Mesodermal cell (in vitro differentiated cells): ENCODE results near the gene SFTPA1.
"Not testable (repeated sequence)": the region's sequence is repeated elsewhere in the genome, so short reads cannot be mapped to it uniquely, and the experiment has no call there.

ENCODE experiments used
- H3K27ac ChIP-seq: 2 replicates; pipeline ENCODE4 v1.7.0; 2013; ENCODE audit warnings: mild to moderate bottlenecking, low read depth, low read length, moderate library complexity; ENCODE audit not compliant: severe bottlenecking
- H3K36me3 ChIP-seq: 2 replicates; pipeline ENCODE4 v1.7.1; 2013; ENCODE audit warnings: mild to moderate bottlenecking, low read length, moderate library complexity; ENCODE audit not compliant: control insufficient read depth, insufficient read depth
- H3K4me1 ChIP-seq: one replicate; pipeline ENCODE4 v1.7.1; 2013; ENCODE audit warnings: mild to moderate bottlenecking, low read length; ENCODE audit not compliant: insufficient read depth, control insufficient read depth, poor library complexity, severe bottlenecking
- H3K4me3 ChIP-seq: 2 replicates; pipeline ENCODE4 v1.7.0; 2013; ENCODE audit warnings: low read length, control low read depth, mild to moderate bottlenecking; ENCODE audit not compliant: insufficient read depth, poor library complexity, severe bottlenecking; ENCODE audit errors: extremely low read depth
- H3K9me3 ChIP-seq: 2 replicates; pipeline ENCODE4 v1.7.1; 2013; ENCODE audit warnings: mild to moderate bottlenecking, low read length, moderate library complexity; ENCODE audit not compliant: control insufficient read depth
- WGBS, 2 experiments: methylation state at CpG; one replicate each; pipeline ENCODE4 v1.1.5; 2013; ENCODE audit warnings: missing lambda C conversion rate in 2 of 2; ENCODE audit not compliant: insufficient coverage in 2 of 2; 5-methylcytosine and 5-hydroxymethylcytosine counted together

Gene SFTPA1

DNA sequence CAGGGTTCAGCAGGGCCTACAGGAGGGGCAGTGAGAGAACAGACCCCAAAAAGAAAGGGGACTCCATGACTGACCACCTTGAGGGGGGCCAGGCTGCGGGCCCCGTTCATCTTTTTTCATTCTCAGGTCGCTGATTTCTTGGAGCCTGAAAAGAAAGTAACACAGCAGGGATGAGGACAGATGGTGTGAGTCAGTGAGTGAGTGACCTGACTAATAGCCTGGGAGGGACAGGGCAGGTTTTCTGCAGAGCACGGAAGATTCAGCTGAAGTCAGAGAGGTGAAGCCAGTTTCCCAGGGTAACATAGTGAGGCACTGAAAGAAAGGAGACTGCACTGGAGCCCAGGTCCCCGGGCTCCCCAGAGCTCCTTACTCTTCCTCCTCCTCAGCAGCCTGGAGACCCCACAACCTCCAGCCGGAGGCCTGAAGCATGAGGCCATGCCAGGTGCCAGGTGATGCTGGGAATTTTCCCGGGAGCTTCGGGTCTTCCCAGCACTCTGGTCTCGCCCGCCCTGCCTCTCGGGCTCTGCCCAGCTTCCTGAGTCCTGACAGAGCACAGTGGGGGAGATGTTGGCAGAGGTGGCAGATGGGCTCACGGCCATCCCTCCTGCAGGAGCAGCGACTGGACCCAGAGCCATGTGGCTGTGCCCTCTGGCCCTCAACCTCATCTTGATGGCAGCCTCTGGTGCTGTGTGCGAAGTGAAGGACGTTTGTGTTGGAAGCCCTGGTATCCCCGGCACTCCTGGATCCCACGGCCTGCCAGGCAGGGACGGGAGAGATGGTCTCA is 646 bp downstream of the SFTPA1 start:
- not testable (repeated sequence) for H3K9me3 ChIP-seq, H3K36me3 ChIP-seq, H3K27ac ChIP-seq, H3K4me1 ChIP-seq, H3K4me3 ChIP-seq
- WGBS, 2 experiments, result 72 to 80% methylated on average over 5 to 7 of the region's 18 CpGs

GRCh38 chr10:79615577-79615976 is 4.8 kb downstream of the SFTPA1 start:
- H3K36me3 ChIP-seq, result no peaks in the 10 kb centered on the region
- H3K4me3 ChIP-seq, result no peak overlapping the region
- 89% methylated on average over 1 of the region's 3 CpGs for WGBS, 2 experiments
- H3K4me1 ChIP-seq, result no peaks in the 10 kb centered on the region
- H3K27ac ChIP-seq, result no peak overlapping the region
- no peaks in the 10 kb centered on the region for H3K9me3 ChIP-seq

DNA sequence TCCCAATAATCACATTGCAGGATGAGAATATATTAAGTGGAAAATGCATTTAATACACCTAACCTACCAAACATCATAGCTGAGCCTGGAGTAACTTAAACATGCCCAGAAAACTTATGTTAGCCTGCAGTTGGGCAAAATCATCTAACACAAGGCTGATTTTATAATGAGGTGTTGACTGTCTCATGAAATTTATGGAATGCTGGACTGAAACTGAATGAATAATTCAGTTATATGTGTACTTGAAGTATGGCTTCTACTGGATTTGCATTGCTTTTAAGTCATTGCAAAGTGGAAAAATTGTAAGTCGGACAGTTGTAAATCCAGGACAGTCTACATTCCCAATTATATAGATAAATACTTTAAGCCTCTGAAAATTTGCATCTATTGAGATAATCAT is 5.4 kb downstream of the SFTPA1 start:
- no CpG with 5 or more reads among the region's 1 CpG for WGBS, 2 experiments
- no peak overlapping the region for H3K27ac ChIP-seq
- no peaks in the 10 kb centered on the region for H3K36me3 ChIP-seq
- H3K4me3 ChIP-seq, result no peak overlapping the region
- H3K9me3 ChIP-seq, result no peaks in the 10 kb centered on the region
- H3K4me1 ChIP-seq, result no peaks in the 10 kb centered on the region

GRCh38 chr10:79623663-79624062 is 12.9 kb downstream of the SFTPA1 start:
- not testable (repeated sequence) for H3K4me3 ChIP-seq, H3K9me3 ChIP-seq, H3K27ac ChIP-seq, H3K36me3 ChIP-seq, H3K4me1 ChIP-seq

GRCh38 chr10:79627075-79627474 is 16.3 kb downstream of the SFTPA1 start:
- no peaks in the 10 kb centered on the region for H3K4me1 ChIP-seq
- no peak overlapping the region for H3K4me3 ChIP-seq
- no CpG with 5 or more reads among the region's 2 CpGs for WGBS, 2 experiments
- H3K27ac ChIP-seq, result no peak overlapping the region
- H3K9me3 ChIP-seq, result no peaks in the 10 kb centered on the region
- no peaks in the 10 kb centered on the region for H3K36me3 ChIP-seq

DNA sequence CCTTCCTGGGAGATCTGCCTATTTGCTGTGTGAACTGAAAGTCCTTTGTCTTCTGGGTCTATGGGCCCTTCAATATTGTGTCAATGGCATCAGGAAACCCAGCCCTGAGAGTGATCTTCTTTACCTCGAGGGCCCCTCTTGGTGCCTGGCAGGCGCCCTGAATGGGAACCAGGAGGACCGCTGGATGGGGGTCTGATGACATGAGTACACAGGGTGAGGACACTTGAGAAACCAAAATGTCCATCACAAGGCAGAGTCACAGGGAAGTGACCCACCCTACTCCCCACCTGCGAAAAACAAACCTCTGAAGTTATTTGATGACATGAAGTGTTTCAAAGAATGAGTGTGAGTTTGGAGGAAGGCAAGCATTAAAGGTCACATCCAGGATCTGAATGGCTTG is 17.3 kb downstream of the SFTPA1 start:
- Histone ChIP-seq H3K27ac (no peak overlapping the region), H3K9me3 (no peaks in the 10 kb centered on the region), H3K4me3 (no peak overlapping the region), H3K4me1 (no peaks in the 10 kb centered on the region), H3K36me3 (no peaks in the 10 kb centered on the region)
- 94% methylated on average over 3 of the region's 4 CpGs; no CpG with 5 or more reads in 1 of the 2 experiments for whole genome bisulfite sequencing, 2 experiments

DNA sequence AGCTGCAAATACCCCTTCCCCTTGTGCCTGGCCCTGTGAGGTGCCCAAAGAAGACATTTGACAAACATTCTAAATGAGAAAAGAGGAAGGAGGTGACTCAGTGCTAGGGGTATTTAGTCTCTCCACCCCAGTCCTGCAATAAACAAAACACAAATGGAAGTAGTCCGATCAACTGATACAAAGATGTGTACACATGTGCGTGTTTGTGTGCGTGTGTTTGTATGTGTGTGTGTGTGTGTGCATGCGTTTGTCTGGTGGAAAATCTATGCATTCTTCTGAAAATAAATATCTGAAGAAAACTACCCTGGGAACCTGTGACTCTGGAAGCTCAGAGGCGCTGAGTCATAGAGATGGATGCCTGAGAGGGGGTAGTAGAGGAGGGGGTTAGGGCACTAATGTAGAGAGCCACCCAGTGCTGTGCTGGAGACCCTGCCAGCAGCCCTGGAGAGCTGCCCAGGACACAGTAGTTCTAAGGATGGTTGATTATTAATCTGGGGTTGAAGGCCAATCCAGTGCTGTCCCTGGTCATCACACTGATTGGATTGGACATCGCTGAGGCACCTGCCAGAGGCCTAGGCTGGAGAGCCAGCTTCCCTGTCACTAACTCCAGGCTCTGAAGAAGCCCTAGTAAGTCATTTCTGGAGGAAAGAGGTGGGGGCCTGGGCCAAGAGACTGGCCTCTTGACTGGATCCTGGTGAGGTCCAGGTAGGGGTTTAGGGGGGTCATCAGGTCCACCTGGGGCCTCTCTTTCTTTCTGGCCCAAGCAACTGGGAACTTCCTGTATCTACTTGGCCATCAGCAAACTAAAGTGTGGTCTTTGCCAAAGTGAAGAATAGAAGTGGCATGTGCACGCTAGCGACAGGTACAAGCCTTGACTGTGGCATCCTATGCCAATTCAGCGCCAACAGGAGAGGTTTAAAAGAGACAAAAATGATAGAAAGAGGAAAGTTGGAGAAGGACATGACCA is 18.5 kb downstream of the SFTPA1 start:
- H3K9me3 ChIP-seq, result no peaks in the 10 kb centered on the region
- no peaks in the 10 kb centered on the region for H3K4me1 ChIP-seq
- no peak overlapping the region for H3K4me3 ChIP-seq
- no peak overlapping the region for H3K27ac ChIP-seq
- 91 to 96% methylated on average over 4 to 5 of the region's 9 CpGs for WGBS, 2 experiments
- no peaks in the 10 kb centered on the region for H3K36me3 ChIP-seq

GRCh38 chr10:79629955-79630327 is 19.2 kb downstream of the SFTPA1 start:
- Histone ChIP-seq H3K36me3 (no peaks in the 10 kb centered on the region), H3K4me1 (no peaks in the 10 kb centered on the region), H3K4me3 (no peak overlapping the region), H3K9me3 (no peaks in the 10 kb centered on the region), H3K27ac (no peak overlapping the region)
- WGBS, 2 experiments, result 94 to 100% methylated on average over 2 to 5 of the region's 5 CpGs

GRCh38 chr10:79636654-79637199 is 26.0 kb downstream of the SFTPA1 start:
- not testable (repeated sequence) for H3K36me3 ChIP-seq, H3K4me3 ChIP-seq, H3K9me3 ChIP-seq, H3K4me1 ChIP-seq, H3K27ac ChIP-seq
- no CpG with 5 or more reads among the region's 2 CpGs for WGBS, 2 experiments

DNA sequence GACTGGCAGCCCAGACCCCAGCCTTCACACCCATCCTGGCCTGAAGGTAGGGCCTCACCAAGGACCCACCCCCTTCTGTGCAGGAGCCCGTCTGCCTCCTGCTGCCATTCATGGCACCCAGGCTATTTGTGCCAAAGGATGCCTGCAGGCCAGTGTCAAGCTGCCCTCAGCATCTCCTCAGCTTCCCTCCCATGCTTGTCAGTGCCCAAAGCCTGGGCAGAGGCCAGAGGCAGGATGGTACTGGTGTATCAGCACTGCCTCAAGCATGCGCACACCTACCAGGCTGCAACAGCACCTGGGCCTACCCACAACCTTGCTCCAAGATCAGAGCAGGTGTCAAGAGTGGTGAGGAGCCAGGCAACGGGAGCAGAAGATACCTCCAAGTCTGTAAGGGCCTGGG is 27.6 kb downstream of the SFTPA1 start:
- no peak overlapping the region for H3K27ac ChIP-seq
- WGBS, 2 experiments, result 86% methylated on average over 2 of the region's 3 CpGs
- H3K9me3 ChIP-seq, result no peaks in the 10 kb centered on the region
- no peaks in the 10 kb centered on the region for H3K36me3 ChIP-seq
- H3K4me3 ChIP-seq, result no peak overlapping the region
- H3K4me1 ChIP-seq, result no peaks in the 10 kb centered on the region

- H3K4me1 ChIP-seq, H3K4me3 ChIP-seq, H3K36me3 ChIP-seq, H3K27ac ChIP-seq, H3K9me3 ChIP-seq: not testable (repeated sequence)
- no CpG with 5 or more reads among the region's 2 CpGs for WGBS, 2 experiments
Observed at GRCh38 chr10:79652695-79653094, 42.0 kb downstream of the SFTPA1 start.
